Progenitor cell of endocrine pancreas (in vitro differentiated cells): ENCODE measurements around the gene SGCA. TPM values are rescaled to one million over a fixed set of nuclear protein-coding genes. Genes with fewer than 3 reads are reported as not detected.

Source experiments
- DNase-seq: peaks from one replicate; pipeline ENCODE4 v3.0.0; 2021; ENCODE audit warnings: low spot score; ENCODE audit not compliant: unreplicated experiment
- H3K27ac Mint-ChIP-seq: 2 replicates; pipeline ENCODE4 v1.8.0; 2021; ENCODE audit warnings: mild to moderate bottlenecking, moderate library complexity, mixed read lengths
- H3K27me3 Mint-ChIP-seq: 2 replicates; pipeline ENCODE4 v1.8.0; 2021; ENCODE audit warnings: mixed read lengths
- H3K36me3 Mint-ChIP-seq: 2 replicates; pipeline ENCODE4 v1.8.0; 2022; ENCODE audit warnings: mixed read lengths; ENCODE audit not compliant: insufficient read depth
- H3K4me1 Mint-ChIP-seq: 2 replicates; pipeline ENCODE4 v1.8.0; 2021; ENCODE audit warnings: low read depth, mixed read lengths
- H3K4me3 Mint-ChIP-seq: 2 replicates; pipeline ENCODE4 v1.8.0; 2021; ENCODE audit warnings: low read depth, mild to moderate bottlenecking, moderate library complexity, mixed read lengths
- H3K9me3 Mint-ChIP-seq: 2 replicates; pipeline ENCODE4 v1.8.0; 2021; ENCODE audit warnings: low read depth, mixed read lengths
- CTCF ChIP-seq: fragments of 200-600 bp; sonication (generic); IDR thresholded peaks from one replicate; pipeline ENCODE4 v1.5.0; 2021; ENCODE audit warnings: antibody characterized with exemption, mild to moderate bottlenecking; ENCODE audit not compliant: unreplicated experiment
- total RNA-seq: library from RNA; stranded (reverse); gene quantifications from 2 replicates; pipeline ENCODE4 v1.2.1, GENCODE V29; 2021

The SGCA gene
- total RNA-seq, 1 donor from 2014 or later, result not detected

DNA sequence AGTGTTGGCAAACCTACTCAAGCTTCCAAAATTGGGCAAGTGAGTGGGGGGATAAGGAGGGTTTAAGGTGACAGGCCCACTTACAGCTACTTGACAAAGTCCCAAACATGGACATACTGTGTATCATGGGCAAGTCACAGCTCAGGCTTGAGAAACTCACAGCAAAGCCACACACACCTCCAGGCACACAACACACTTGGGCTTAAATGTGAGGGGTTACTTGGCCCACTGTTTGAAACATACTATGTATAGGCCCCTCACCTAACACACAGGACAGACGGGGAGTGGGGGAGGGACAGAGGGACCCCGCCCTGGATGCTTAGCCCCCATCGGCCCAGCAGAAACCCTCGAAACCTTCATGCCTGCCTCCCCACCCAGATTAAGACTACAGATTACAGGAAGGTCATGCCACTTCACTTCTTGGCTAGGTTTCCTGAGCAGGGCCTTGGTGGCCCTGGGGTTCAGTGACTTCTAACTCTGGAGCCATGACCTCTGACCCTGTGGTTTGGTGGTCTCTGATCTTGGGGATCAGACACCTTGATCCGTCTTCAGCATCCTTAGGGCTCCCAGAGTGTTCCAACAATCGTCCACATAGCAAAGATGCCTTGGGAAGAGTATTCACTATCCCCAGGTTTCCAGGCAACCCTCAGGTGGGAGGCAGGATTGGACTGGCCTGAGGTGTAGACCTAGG, 33.6 kb upstream of the SGCA start:
- Mint-ChIP-seq H3K27me3 (peaks cover 27% of the 10 kb centered on the region), H3K4me3 (no peak overlapping the region), H3K27ac (no peak overlapping the region), H3K9me3 (no peaks in the 10 kb centered on the region), H3K36me3 (peaks cover 10% of the 10 kb centered on the region), H3K4me1 (peaks cover 11% of the 10 kb centered on the region)
- TF ChIP-seq CTCF, result no peak
- no peak for DNase-seq

GRCh38 chr17:50133028-50133768, 32.6 kb upstream of the SGCA start:
- peaks cover 11% of the 10 kb centered on the region for H3K4me1 Mint-ChIP-seq
- H3K27me3 Mint-ChIP-seq, result peaks cover 22% of the 10 kb centered on the region
- H3K27ac Mint-ChIP-seq, result no peak overlapping the region
- H3K36me3 Mint-ChIP-seq, result peaks cover 15% of the 10 kb centered on the region
- H3K9me3 Mint-ChIP-seq, result no peaks in the 10 kb centered on the region
- no peak for TF ChIP-seq CTCF
- no peak for DNase-seq
- no peak overlapping the region for H3K4me3 Mint-ChIP-seq

- H3K27ac Mint-ChIP-seq, result no peak overlapping the region
- peaks cover 7% of the 10 kb centered on the region for H3K4me1 Mint-ChIP-seq
- peaks cover 18% of the 10 kb centered on the region for H3K27me3 Mint-ChIP-seq
- H3K9me3 Mint-ChIP-seq, result no peaks in the 10 kb centered on the region
- no peak for TF ChIP-seq CTCF
- peaks cover 19% of the 10 kb centered on the region for H3K36me3 Mint-ChIP-seq
- H3K4me3 Mint-ChIP-seq, result no peak overlapping the region
- no peak for DNase-seq
Observed at GRCh38 chr17:50133769-50134099, 32.1 kb upstream of the SGCA start.

GRCh38 chr17:50134206-50135110, 31.3 kb upstream of the SGCA start:
- H3K27ac Mint-ChIP-seq, result no peak overlapping the region
- H3K4me3 Mint-ChIP-seq, result no peak overlapping the region
- no peak for TF ChIP-seq CTCF
- no peaks in the 10 kb centered on the region for H3K9me3 Mint-ChIP-seq
- no peak for DNase-seq
- H3K4me1 Mint-ChIP-seq, result peaks cover 5% of the 10 kb centered on the region
- H3K36me3 Mint-ChIP-seq, result peaks cover 23% of the 10 kb centered on the region
- H3K27me3 Mint-ChIP-seq, result peaks cover 16% of the 10 kb centered on the region
